ENCODE results near the gene CACNA1A.

DNA sequence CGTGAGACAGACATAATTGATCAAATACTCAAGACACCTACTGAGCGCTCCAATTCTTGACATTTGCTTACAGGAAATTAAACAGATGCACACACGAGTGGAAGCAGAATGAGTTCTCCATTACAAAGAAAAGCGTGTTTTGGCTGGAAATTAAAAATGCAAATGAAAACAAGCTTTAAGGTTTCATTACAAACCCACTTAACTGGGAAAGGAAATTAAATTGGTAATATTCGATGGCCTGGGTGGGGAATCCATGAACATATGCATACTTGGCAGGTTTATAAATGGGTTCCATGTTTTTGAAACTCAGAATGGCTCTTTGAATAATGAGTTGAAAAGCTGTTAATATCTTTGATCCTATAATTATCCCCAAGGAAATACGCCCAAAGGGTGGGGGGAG lies 178.0 kb downstream of the CACNA1A start:
- TF ChIP-seq, protein P1, sequence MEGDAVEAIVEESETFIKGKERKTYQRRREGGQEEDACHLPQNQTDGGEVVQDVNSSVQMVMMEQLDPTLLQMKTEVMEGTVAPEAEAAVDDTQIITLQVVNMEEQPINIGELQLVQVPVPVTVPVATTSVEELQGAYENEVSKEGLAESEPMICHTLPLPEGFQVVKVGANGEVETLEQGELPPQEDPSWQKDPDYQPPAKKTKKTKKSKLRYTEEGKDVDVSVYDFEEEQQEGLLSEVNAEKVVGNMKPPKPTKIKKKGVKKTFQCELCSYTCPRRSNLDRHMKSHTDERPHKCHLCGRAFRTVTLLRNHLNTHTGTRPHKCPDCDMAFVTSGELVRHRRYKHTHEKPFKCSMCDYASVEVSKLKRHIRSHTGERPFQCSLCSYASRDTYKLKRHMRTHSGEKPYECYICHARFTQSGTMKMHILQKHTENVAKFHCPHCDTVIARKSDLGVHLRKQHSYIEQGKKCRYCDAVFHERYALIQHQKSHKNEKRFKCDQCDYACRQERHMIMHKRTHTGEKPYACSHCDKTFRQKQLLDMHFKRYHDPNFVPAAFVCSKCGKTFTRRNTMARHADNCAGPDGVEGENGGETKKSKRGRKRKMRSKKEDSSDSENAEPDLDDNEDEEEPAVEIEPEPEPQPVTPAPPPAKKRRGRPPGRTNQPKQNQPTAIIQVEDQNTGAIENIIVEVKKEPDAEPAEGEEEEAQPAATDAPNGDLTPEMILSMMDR (IDR thresholded peaks at IDR 0.05; ENCODE audit: poor library complexity) = no peak
- TF ChIP-seq EZH2 (IDR thresholded peaks at IDR 0.05; ENCODE audit: borderline replicate concordance) (no peak), EZH2phosphoT487 (IDR thresholded peaks at IDR 0.05; ENCODE audit: low read depth, severe bottlenecking, unreplicated experiment) (no peak)
